K562 (cell line): ENCODE data around the gene NPR3.

Experiments
- ZNF274 ChIP-seq: IDR thresholded peaks from 2 replicates; pipeline ENCODE4 v1.6.1; 2011; ENCODE audit warnings: low read depth, mild to moderate bottlenecking, low read length, moderate library complexity, borderline replicate concordance
- TF ChIP-seq, protein P1 (sequence below), 2 experiments: fragments of 200-800 bp in 1 of 2; sonication (Bioruptor generic) in 1 of 2; sonication (generic) in 1 of 2; formaldehyde crosslinking in 1 of 2; IDR thresholded peaks in 1 of 2; conservative IDR thresholded peaks in 1 of 2; 2 replicates each; pipeline versions ENCODE4 v1.5.0 to v1.6.1; 2016 to 2020; ENCODE audit warnings: missing compliant biosample characterization in 1 of 2, missing genetic modification characterization in 1 of 2, missing genetic modification reagents in 1 of 2

DNA sequence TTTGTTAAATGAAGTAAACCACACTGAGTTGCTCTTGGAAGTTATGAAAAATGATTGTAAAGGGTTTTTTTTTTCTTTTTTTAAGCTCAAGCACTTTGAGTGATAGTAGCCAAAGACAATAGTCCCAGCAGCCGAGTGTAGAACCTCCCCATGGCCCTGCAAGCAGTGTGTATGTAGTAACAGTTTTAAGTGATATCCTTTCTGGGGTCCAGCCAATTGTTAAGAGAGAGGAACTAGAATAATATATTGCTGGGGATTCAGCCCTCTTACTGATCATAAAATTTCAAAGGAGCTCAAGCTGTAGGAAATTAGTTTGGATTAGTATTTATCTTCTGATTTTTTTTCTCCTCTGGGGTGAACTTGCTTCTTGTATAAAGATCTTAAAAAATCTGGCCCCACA is 43.2 kb downstream of the NPR3 start:
- TF ChIP-seq, protein P1, sequence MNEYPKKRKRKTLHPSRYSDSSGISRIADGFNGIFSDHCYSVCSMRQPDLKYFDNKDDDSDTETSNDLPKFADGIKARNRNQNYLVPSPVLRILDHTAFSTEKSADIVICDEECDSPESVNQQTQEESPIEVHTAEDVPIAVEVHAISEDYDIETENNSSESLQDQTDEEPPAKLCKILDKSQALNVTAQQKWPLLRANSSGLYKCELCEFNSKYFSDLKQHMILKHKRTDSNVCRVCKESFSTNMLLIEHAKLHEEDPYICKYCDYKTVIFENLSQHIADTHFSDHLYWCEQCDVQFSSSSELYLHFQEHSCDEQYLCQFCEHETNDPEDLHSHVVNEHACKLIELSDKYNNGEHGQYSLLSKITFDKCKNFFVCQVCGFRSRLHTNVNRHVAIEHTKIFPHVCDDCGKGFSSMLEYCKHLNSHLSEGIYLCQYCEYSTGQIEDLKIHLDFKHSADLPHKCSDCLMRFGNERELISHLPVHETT (CRISPR knock-in tag; conservative IDR thresholded peaks at IDR 0.05 in 1 of 2, IDR thresholded peaks at IDR 0.05 in 1 of 2): no peak
- TF ChIP-seq ZNF274: no peak
